Endothelial cell of umbilical vein (primary cell): ENCODE data around the gene RSBN1. TPM values are rescaled to one million over a fixed set of nuclear protein-coding genes. Genes with fewer than 3 reads are reported as not detected.

Source experiments
- BruUV-seq: library from RNA; stranded (reverse); fragments of 400-500 nt; replicated peaks from 2 replicates; lab custom pipeline; 2021; lab: Mats Ljungman, UMichigan
- CTCF ChIA-PET: fragments of 300-600, 350-600 bp; sonication (Branson Sonifier 250); formaldehyde crosslinking; loops from one replicate; lab custom pipeline; 2021; ENCODE audit warnings: antibody characterized with exemption, inconsistent platforms; lab: Charles Lee
- POLR2A ChIA-PET: fragments of 300-600, 350-600 bp; sonication (Branson Sonifier 250); formaldehyde crosslinking; loops from one replicate; lab custom pipeline; 2021; ENCODE audit warnings: antibody characterized with exemption, inconsistent platforms; lab: Charles Lee
- DNase-seq: peaks from one replicate; pipeline ENCODE4 v3.0.0-alpha.2; 2011; ENCODE audit warnings: low read depth, low spot score
- FAIRE-seq: peaks from 2 replicates; lab custom pipeline; 2011; peaks lifted over from hg19 to GRCh38; lab: Jason Lieb, UNC
- H2AFZ ChIP-seq: 2 replicates; pipeline ENCODE4 v1.6.0; 2012; ENCODE audit warnings: low read depth, low read length, control low read depth, inconsistent platforms
- H3K27ac ChIP-seq: 2 replicates; pipeline ENCODE4 v1.5.1; 2011; ENCODE audit warnings: low read depth, mild to moderate bottlenecking, control low read depth, low read length, moderate library complexity; ENCODE audit not compliant: insufficient read depth
- H3K27me3 ChIP-seq, 2 experiments: 2 replicates each; pipeline versions ENCODE4 v1.6.0 to v1.6.1; 2011; ENCODE audit warnings: low read length in 2 of 2, mixed read lengths in 1 of 2; ENCODE audit not compliant: control insufficient read depth in 2 of 2, insufficient read depth in 2 of 2
- H3K36me3 ChIP-seq, 2 experiments: 2 replicates in 1 of 2; 3 replicates in 1 of 2; pipeline ENCODE4 v1.5.1; 2011; ENCODE audit warnings: low read length in 2 of 2, mild to moderate bottlenecking in 1 of 2, moderate library complexity in 1 of 2; ENCODE audit not compliant: control insufficient read depth in 2 of 2, insufficient read depth in 2 of 2; ENCODE audit errors: extremely low read depth in 1 of 2
- H3K4me1 ChIP-seq: 3 replicates; pipeline ENCODE4 v1.5.1; 2011; ENCODE audit warnings: mild to moderate bottlenecking, low read length; ENCODE audit not compliant: control insufficient read depth, insufficient read depth; ENCODE audit errors: extremely low read depth
- H3K4me2 ChIP-seq: 2 replicates; pipeline ENCODE4 v1.6.1; 2011; ENCODE audit warnings: low read length, control low read depth, mixed read lengths; ENCODE audit not compliant: insufficient read depth
- H3K4me3 ChIP-seq, 3 experiments: fragments of 200-600 bp in 1 of 3; sonication (generic), shearing (Covaris generic) in 1 of 3; replicated peaks in 1 of 3; 2 replicates each; pipeline ENCODE4 v1.5.1; 2011 to 2016; ENCODE audit warnings: control low read depth in 3 of 3, low read length in 3 of 3, mild to moderate bottlenecking in 2 of 3, inconsistent platforms in 1 of 3, low read depth in 1 of 3, moderate library complexity in 1 of 3; ENCODE audit not compliant: insufficient read depth in 1 of 3
- H3K79me2 ChIP-seq: 2 replicates; pipeline ENCODE4 v1.6.0; 2012; ENCODE audit warnings: low read length, inconsistent platforms; ENCODE audit not compliant: control insufficient read depth, insufficient read depth
- H3K9ac ChIP-seq: replicated peaks from 2 replicates; pipeline ENCODE3; 2011; ENCODE audit warnings: low read length, control low read depth; ENCODE audit not compliant: insufficient read depth; ENCODE audit errors: extremely low read depth
- H3K9me1 ChIP-seq: replicated peaks from 3 replicates; pipeline ENCODE4 v1.6.0; 2011; ENCODE audit warnings: mild to moderate bottlenecking, low read length; ENCODE audit not compliant: control insufficient read depth, insufficient read depth; ENCODE audit errors: extremely low read depth
- H3K9me3 ChIP-seq: replicated peaks from 2 replicates; pipeline ENCODE4 v1.5.1; 2012; ENCODE audit warnings: low read length, inconsistent platforms; ENCODE audit not compliant: control insufficient read depth, insufficient read depth
- H4K20me1 ChIP-seq: replicated peaks from 2 replicates; pipeline ENCODE3; 2011; ENCODE audit warnings: mild to moderate bottlenecking, low read length; ENCODE audit not compliant: control insufficient read depth, insufficient read depth; ENCODE audit errors: extremely low read depth
- CTCF ChIP-seq, 2 donors: IDR thresholded peaks; 1 replicate in 1 of 2; 2 replicates in 1 of 2; pipeline ENCODE4 v1.5.1; 2011; ENCODE audit warnings: low read length in 2 of 2, mild to moderate bottlenecking in 2 of 2, moderate library complexity in 2 of 2, control low read depth in 1 of 2, inconsistent platforms in 1 of 2, low read depth in 1 of 2; ENCODE audit not compliant: insufficient read depth in 1 of 2; ENCODE audit errors: extremely low read depth in 1 of 2
- EZH2 ChIP-seq: IDR thresholded peaks from 2 replicates; pipeline ENCODE4 v1.6.1; 2012; ENCODE audit warnings: borderline replicate concordance, low read depth, mild to moderate bottlenecking, moderate library complexity, low read length, inconsistent platforms; ENCODE audit not compliant: severe bottlenecking
- FOS ChIP-seq: IDR thresholded peaks from 2 replicates; pipeline ENCODE4 v1.6.1; 2011; ENCODE audit warnings: mild to moderate bottlenecking, low read length, moderate library complexity, borderline replicate concordance; ENCODE audit not compliant: insufficient read depth
- GATA2 ChIP-seq: IDR thresholded peaks from 2 replicates; pipeline ENCODE4 v1.7.0; 2011; ENCODE audit warnings: low read depth, mild to moderate bottlenecking, moderate library complexity, mixed read lengths, low read length; ENCODE audit not compliant: insufficient read length, insufficient read depth
- JUN ChIP-seq: IDR thresholded peaks from 2 replicates; pipeline ENCODE4 v1.6.1; 2011; ENCODE audit warnings: borderline replicate concordance, low read depth; ENCODE audit not compliant: insufficient read length, insufficient read depth
- MYC ChIP-seq: IDR thresholded peaks from one replicate; pipeline ENCODE4 v1.6.1; 2011; ENCODE audit warnings: mild to moderate bottlenecking, low read depth, low read length
- POLR2A ChIP-seq: IDR thresholded peaks from 2 replicates; pipeline ENCODE4 v1.6.1; 2012; ENCODE audit warnings: low read depth, mild to moderate bottlenecking, control low read depth, low read length
- POLR2AphosphoS5 ChIP-seq: IDR thresholded peaks from 2 replicates; pipeline ENCODE4 v1.6.1; 2012; ENCODE audit warnings: low read depth, mild to moderate bottlenecking, control low read depth, low read length, moderate library complexity; ENCODE audit not compliant: insufficient read depth
- dilution Hi-C: fragments of 300-500 bp; cut with MboI; formaldehyde crosslinking; loops from one replicate; pipeline ENCODE4 v1.15.0; 2019; ENCODE audit warnings: low sequenced_read_pairs; ENCODE audit not compliant: extremely low pct_ligation_motif_present
- intact Hi-C: fragments of 100-400 bp; cut with micrococcal nuclease; formaldehyde crosslinking; loops from one replicate; pipeline ENCODE4 v1.10.0; 2022
- polyA plus RNA-seq, 4 experiments: library from polyadenylated mRNA; depleted of rRNA in 3 of 4; stranded (reverse) in 3 of 4; unstranded in 1 of 4; fragments of >200 nt; gene quantifications; 2 replicates each; pipeline versions ENCODE4 v1.2.1 to v1.2.3, GENCODE V29; 2011 to 2012; ENCODE audit warnings: missing spikeins in 1 of 4
- total RNA-seq: library from RNA; stranded (reverse); gene quantifications from 2 replicates; pipeline ENCODE4 v1.2.3, GENCODE V29; 2021
- TF ChIP-seq, protein P1 (sequence below): IDR thresholded peaks from 2 replicates; pipeline ENCODE4 v1.6.1; 2011; ENCODE audit not compliant: insufficient read depth, insufficient read length

RSBN1 gene
- total and polyA plus RNA-seq, 2 donors (not counting 3 experiments of a cell fraction or from before 2014, with no cell fraction given), result 4.0 to 13.4 TPM

DNA sequence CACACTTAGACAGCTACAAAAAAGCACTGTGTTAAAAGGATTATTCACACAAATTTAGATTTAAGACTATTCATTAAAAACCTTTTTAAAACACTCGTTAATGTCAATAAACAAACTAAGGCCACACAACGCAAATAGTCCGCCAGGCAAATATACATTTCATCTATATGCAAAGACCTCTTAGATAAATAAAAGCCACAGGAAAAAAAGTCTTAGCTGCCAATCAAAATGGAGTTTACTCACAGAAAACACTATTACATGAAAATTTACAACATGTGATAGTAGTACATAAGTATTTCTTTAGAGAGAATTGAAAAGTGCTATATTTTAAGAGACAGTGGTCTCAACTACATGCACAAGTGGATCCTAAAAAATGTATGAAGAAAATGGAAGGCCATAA lies 50.3 kb downstream of the RSBN1 start:
- no peak overlapping the region for H3K4me2 ChIP-seq
- H3K4me1 ChIP-seq, result peaks cover 16% of the 10 kb centered on the region
- intact Hi-C loops (no loop called here), dilution Hi-C loops (no loop called here)
- H3K9me3 ChIP-seq, result no peaks in the 10 kb centered on the region
- peaks cover 18% of the 10 kb centered on the region for H3K79me2 ChIP-seq
- H3K9ac ChIP-seq, result no peak overlapping the region
- no peak overlapping the region for H3K27ac ChIP-seq
- DNase-seq, result no peak
- H3K27me3 ChIP-seq, result no peaks in the 10 kb centered on the region
- ChIA-PET CTCF (no interaction called here), POLR2A (no interaction called here)
- peaks cover 3 to 8% of the 10 kb centered on the region in 2 experiments for H3K36me3 ChIP-seq
- no peak overlapping the region for H3K4me3 ChIP-seq
- no TSS peak for BruUV-seq
- no peak overlapping the region for H2AFZ ChIP-seq
- H4K20me1 ChIP-seq, result no peaks in the 10 kb centered on the region
- TF ChIP-seq JUN, result no peak
- TF ChIP-seq EZH2, result no peak
- TF ChIP-seq, protein P1, sequence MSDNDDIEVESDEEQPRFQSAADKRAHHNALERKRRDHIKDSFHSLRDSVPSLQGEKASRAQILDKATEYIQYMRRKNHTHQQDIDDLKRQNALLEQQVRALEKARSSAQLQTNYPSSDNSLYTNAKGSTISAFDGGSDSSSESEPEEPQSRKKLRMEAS, result no peak
- TF ChIP-seq FOS, result no peak
- TF ChIP-seq GATA2, result no peak
- no peak for TF ChIP-seq POLR2A
- TF ChIP-seq CTCF (IDR thresholded peaks at IDR 0.05; ENCODE audit: extremely low read depth in 1 of 2, insufficient read depth in 1 of 2, low read depth in 1 of 2, low read length in 2 of 2), result no peak
- TF ChIP-seq MYC, result no peak
- no peak for TF ChIP-seq POLR2AphosphoS5
- FAIRE-seq, result no peak
- H3K9me1 ChIP-seq, result no peaks in the 10 kb centered on the region
